HG03439 (cell line): ENCODE data around the gene LRFN2.

Experiments
- ATAC-seq: cut with Tn5 transposase; IDR thresholded peaks from one replicate; pipeline ENCODE4 v1.9.1; 2021; ENCODE audit warnings: mild to moderate bottlenecking, moderate library complexity; ENCODE audit not compliant: unreplicated experiment

LRFN2 gene

DNA sequence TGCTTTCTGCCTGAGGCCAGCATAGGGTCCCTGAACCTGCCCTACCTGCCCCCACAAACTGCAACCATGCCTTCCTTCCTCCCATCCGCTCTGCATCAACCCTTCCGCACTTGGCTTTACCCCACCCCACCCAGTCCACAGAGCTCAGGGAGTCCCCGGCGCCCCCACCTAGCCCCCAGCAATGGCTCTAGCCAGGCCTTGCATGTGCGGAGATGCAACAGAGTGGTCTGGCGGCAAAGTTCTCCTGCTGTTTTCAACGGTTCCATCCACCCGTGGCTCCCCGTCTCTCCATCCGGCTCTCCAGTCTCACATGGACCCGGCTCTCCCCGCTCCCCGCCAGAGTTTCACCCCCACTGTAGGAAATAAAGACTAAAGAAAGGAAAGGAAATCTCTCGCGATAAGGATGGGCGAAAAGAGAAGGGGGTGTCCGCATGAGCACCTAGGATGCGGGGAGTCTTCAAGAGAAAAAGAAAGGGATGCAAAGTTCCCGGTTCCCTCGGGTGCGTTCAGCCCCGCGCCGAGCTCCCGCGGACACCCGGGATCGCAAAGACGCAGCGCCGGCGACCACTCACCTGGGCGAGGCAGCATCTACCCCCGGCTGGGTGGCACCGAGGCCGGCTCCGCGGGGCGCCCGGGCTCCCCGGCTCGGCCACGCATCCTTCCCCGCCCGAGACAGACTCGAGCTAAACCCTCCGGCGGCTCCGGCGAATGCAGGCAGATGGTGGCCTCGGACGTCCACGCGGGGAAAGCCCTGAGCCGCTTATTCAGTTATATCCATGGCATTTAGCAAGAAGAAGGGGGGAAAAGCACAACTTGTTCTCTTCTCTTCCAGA is 579 bp downstream of the LRFN2 start:
- no peak for ATAC-seq

GRCh38 chr6:40585651-40586269 is 1.4 kb downstream of the LRFN2 start:
- ATAC-seq: no peak

DNA sequence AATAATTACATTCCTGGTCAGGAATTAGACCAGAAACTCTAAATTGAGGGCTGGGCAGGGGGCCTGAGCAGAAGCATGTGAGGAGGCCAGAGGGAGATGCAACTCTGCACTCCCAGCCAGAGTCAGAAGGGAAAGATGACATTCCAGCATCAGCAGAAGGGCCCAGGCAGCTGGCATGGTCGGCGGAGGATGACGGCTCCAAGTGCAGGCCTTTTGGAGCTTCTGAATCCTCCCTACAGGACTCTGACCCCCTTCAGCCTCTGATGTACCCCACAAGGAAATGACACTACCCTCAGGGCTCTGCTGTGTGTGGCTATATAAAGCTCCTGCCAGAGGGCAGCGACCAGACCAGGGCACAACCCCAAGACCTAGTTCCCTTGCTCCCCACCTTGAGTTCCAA is 1.9 kb downstream of the LRFN2 start:
- no peak for ATAC-seq

GRCh38 chr6:40584741-40585140 is 2.4 kb downstream of the LRFN2 start:
- no peak for ATAC-seq

DNA sequence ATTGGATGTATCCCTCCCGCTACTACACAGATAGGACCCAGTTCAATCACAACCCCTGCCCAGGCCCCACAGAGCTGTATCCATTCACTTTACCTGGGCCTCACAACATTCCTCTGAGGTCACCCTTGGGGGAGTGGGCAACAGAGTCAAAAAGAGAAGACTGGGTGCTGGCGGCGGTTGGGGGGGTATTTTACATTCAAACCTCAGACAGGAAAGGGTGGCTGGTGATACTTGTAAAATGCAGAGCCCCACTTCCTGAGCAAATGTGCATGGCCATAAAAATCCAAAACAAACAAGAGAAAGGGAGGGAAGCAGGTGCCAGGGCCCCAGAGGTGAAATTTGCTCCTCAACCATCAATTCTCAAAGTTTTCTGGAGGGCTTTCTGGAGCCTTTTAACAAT is 3.5 kb downstream of the LRFN2 start:
- no peak for ATAC-seq

DNA sequence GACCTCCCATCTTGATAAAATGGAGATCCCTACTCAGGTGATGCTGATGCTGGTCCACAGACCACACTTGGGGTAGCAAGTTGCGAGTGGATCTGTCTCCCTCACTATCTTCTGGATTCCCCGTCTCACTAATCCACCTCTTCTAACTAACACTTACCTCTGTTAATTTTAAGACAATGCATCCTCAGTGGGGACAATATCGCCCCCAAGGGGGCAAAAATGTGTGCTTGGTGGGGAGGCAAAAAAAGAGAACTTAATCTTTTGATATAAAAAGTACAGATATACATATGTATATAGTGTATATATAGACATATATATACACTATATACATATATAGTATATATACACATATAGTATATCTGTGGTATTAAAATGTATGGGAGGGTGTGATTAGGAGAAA is 4.3 kb downstream of the LRFN2 start:
- ATAC-seq: no peak

DNA sequence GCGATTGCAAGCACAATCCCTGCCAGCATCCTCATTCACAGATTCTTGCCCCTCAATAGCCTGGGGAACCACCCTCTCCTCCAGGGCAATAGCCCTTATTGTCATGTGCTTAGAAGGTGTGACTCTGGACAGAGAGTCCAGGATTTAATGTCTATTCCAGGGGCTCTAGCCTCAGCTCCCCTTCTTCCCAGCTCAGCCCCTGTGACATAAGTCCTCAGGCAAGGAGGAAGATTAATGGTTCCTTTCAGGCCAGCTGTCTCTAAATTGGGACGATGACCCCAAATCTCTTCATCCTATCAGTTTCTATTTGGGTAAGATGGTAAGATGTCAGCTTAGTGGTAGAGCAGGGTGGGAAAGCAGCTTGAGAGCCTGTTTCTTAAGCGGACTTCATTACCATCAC is 8.1 kb downstream of the LRFN2 start:
- ATAC-seq: no peak

DNA sequence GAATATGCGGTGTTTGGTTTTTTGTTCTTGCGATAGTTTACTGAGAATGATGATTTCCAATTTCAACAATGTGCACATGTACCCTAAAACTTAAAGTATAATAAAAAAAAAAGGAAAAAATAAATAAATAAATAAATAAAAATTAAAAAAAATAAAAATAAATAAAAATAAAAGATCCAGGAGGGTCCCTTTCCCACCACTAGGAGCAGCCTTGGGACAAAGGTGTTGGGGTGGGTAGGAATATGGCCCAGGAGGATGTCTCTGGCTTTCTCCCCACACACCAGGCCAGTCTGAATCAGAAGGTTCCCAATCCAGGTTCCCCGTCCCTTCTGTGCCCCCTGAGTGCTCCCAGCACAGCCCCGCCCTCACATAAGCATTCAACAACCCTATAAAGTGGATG is 9.5 kb downstream of the LRFN2 start:
- ATAC-seq: no peak

DNA sequence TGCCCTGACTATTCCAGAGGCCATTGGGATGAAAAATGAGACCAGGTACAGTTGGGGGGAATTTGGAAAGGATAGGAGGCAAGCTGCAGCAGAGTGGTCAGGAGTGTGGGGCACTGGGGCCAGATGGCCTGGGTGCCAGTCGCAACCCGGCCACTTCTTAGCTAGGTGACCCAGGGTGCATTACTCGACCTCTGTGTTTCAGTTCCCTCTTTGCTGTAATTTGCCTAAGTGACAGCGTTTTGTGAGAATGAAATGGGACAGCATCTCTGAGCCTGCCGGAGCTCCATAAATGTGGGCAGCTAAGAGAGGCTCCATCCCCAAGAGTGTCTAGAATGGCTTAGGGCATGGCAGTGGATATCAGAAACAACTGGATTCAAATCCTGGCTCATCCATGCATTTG is 13.9 kb downstream of the LRFN2 start:
- ATAC-seq: no peak

DNA sequence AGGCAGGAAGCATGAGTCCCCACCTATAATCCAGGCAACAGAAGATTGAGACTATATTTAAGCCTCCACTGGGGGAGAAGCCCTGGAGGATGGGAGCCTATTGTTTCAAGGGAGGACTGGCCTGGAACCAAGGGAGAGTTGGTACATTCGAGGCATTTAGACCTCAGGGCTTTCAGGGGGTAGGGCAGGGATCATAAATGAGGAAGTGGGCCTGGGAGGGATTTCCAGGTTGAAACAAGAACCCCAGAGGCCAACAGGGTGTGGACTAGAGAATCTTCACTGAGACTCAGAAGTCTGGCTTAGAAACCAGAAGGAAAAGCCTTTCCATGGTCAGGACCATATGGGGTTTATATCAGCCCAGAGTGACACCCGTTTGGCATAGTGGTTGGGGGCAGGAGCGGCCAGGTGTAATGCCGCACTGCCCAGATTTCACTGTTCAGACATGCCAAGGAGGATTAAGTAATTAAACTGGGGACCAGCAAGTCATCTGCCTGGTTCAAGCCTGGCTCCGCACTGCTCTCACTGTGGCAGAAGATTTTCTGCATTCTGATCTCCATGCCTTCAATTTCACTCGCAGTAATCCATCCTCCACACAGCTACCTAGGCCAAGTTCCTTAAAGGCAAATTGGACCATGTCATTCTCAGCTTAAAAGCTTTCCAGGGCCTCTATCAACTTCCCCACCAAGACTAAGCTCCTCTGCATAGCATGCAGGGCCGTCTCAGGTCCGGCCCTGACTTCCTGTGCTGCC is 17.8 kb downstream of the LRFN2 start:
- no peak for ATAC-seq

GRCh38 chr6:40568062-40568708 is 19.0 kb downstream of the LRFN2 start:
- ATAC-seq: no peak

GRCh38 chr6:40563111-40563510 is 24.1 kb downstream of the LRFN2 start:
- ATAC-seq: no peak

GRCh38 chr6:40559056-40559455 is 28.1 kb downstream of the LRFN2 start:
- ATAC-seq: no peak

- no peak for ATAC-seq
Measured at GRCh38 chr6:40558102-40558501, 29.1 kb downstream of the LRFN2 start.

GRCh38 chr6:40556881-40557280 is 30.3 kb downstream of the LRFN2 start:
- ATAC-seq: no peak

GRCh38 chr6:40556023-40556422 is 31.1 kb downstream of the LRFN2 start:
- no peak for ATAC-seq

- no peak for ATAC-seq
Measured at GRCh38 chr6:40555092-40555491, 32.1 kb downstream of the LRFN2 start.

DNA sequence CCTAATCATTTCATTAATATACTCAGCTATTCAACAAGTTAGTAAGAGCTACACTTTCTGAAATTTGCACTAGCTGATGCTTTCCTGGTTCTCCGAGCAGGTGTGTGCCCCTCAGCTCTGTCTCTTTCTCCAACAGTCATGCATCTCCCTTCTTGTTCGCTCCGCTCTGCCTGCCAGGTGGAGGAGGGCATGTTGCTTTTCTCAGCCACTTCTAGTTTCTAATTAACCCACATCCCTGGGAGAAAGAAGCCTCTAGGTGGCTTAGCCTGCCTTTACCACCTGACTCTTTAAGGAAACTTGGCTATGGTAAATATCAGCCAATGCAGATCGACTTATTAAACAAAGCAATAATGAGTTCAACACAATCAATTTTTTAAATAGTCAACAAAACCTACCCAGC is 34.2 kb downstream of the LRFN2 start:
- ATAC-seq: no peak

- ATAC-seq: no peak
Measured at GRCh38 chr6:40551966-40552505, 35.1 kb downstream of the LRFN2 start.

DNA sequence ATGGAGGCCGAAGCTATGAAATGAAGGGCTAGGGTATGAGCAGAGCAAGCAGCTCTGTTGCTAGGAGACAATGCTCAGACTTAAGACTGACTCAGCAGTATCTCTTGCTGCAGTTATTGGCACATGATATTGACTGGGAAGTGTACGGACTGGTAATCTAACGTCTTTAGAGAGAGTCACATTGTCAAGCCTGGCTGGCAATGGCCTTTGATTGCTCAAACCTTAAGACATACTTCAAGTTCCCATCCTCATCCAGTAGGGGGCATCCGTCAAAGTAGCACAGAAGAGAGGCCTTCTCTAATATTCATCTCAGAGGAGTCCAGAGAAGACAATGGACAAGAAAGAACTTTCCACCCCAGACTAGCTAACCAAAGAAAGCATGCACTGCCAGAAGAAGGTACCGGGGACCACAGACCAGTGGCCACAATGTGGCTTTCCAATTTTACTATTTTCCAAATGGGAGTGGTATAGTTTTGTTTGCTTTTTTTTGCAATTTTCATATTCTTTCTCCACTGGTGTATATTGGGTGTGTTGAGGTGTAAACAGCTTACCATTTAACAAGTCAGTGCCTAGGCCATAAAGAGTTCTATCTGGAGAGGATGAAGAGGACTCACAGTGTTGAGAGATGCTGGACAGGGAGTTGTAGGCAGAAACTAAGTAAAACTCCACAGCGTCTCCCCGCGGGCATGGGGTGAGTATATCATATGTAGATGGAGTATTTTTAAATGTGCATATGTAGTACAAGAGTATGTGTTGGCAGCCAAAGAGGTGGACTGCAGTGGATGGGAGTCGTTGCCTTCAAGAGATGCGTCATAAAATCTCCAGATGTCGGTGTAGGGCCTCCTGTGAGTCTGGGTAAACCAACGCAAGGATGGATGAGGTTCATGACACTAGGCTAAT is 36.7 kb downstream of the LRFN2 start:
- no peak for ATAC-seq
